GM21526 (cell line): ENCODE data around the gene UPK2.
A peak's percentile ranks its signal among the peaks of the same experiment; 100 is the strongest.
"Not testable (repeated sequence)": the region's sequence is repeated elsewhere in the genome, so short reads cannot be mapped to it uniquely, and the experiment has no call there.

ENCODE experiments used
- ATAC-seq: cut with Tn5 transposase; IDR thresholded peaks from one replicate; pipeline ENCODE4 v1.9.1; 2021; ENCODE audit warnings: moderate library complexity; ENCODE audit not compliant: unreplicated experiment, low FRiP score

UPK2 gene

DNA sequence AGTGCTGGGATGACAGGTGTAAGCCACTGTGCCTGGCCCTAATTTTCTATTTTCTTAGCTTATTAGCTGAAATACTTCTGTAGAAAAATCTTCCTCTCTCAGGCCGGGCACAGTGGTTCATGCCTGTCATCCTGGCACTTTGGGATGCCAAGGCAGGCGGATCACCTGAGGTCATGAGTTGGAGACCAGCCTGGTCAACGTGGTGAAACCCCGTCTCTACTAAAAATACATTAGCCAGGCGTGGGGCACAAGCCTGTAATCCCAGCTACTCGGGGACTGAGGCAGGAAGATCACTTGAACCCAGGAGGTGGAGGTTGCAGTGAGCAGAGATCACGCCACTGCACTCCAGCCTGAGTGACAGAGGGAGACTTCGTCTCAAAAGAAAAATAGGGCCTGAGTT, 28.2 kb downstream of the UPK2 start:
- not testable (repeated sequence) for ATAC-seq

DNA sequence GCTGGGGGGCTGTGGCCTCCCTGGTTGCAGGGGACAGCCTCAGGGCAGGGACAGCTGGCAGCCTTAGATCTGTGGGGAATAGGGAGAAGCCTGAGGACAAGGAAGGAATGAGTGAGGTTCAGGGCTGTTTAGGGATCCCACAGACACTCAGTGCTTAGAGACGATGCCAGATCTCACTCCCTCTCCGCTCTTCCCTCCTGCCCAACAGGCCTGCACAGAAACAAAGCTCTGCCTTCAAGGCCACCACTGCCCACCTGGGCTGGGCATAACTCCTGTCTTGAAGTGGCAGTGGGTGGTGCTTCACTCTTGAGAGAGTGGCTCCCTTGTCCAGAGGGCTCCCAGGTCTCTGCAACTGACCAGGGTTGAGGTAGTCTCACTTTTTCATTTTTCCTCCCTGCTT, 28.7 kb downstream of the UPK2 start:
- ATAC-seq, result no peak

DNA sequence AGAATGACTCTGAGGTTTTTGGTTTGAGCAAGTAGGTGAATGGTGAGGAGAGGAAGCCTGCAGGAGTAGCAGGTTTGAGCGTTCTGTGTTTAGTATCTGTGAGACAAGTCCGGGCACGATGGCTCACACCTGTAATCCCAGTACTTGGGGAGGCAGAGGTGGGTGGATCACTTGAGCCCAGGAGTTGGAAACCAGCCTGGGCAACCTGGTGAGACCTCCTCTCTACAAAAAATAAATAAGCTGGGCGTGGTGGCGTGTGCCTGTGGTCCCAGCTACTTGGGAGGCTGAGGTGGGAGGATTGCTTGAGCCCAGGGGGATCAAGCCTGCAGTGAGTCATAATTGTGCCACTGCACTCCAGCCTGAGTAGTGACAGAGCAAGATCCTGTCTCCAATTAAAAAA, 32.2 kb downstream of the UPK2 start:
- ATAC-seq, result no peak

DNA sequence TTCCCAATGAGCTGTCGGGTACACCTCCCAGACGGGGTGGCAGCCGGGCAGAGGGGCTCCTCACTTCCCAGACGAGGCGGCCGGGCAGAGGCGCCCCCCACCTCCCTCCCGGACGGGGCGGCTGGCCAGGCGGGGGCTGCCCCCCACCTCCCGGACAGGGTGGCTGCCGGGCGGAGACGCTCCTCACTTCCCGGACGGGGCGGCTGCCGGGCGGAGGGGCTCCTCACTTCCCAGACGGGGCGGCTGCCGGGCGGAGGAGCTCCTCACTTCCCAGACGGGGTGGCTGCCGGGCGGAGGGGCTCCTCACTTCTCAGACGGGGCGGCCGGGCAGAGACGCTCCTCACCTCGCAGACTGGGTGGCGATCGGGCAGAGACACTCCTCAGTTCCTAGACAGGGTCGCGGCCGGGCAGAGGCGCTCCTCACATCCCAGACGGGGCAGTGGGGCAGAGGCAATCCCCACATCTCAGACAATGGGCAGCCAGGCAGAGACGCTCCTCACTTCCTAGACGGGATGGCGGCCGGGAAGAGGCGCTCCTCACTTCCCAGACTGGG, 35.5 kb downstream of the UPK2 start:
- ATAC-seq, result not testable (repeated sequence)

DNA sequence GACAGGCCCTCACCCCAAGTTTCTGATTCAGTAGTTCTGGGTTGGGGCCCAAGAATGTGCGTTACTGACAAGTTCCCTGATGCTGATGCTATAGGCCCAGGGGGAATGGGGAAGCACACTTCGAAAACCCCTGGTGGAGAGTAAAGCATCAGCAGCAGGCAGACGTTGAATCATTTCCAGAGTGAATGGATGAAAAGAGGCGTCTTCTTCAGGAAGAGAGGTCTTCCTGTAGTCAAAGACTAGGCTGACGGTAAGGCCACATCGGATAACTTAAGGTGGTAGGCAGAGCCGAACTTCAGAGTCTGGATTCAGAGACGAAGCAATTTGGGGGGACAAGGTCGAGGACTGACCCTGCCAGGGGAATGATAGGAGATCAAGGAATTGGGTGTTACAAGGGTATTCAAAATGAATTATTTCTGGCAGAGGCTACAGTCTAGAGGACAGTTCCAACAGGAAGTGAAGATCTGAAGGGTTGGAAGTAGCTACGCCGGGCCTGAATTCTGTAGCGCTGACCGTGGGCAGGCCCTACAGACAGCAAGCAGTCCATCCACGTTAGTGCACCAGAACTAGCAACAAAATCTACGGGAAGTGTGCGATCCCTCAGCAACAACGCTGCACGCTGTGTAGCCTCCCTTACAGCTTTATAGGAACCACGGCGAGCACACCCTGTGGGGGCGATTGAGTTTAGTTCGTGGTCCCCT, 41.0 kb downstream of the UPK2 start:
- peak; percentile 21 for ATAC-seq

DNA sequence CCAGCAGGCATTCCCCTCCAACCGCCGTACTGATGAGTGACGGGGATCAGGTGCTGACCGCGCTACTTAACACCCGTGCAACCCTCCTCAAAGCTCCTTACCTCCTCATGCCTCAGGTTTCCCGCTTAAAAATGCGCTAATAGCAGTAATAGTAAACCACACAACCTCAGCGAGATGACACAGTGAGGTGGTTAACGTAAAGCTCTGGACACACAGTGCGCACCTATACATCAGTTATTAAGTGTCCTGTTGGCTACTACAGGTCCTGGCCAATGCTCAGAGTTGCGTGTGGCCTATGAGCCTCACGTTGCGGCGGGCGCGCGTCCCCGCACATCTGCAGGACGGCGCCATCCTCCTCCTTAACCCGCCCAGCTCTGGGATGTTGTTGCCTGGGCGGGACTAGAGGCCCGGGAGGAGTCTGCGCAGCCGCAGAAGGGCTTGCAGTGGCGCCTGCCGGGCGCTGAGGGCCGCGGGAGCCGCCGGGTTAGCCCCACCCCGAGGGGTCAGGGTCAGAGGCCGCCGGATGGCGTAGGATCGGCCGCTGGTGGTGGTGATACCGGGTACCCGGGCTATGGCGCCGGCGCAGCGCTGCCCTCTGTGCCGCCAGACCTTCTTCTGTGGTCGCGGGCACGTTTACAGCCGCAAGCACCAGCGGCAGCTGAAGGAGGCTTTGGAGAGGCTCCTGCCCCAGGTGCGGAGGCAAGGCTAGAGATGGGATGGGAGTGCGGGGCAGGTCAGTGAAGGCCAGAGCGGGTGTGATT, 41.7 kb downstream of the UPK2 start, which contains the start of gene CENATAC:
Gene CENATAC (plus strand): TSS at position 512 of the 761 bp plus-strand sequence. CDS start 60 bp downstream, at position 572.
- peak; percentile 81 for ATAC-seq

DNA sequence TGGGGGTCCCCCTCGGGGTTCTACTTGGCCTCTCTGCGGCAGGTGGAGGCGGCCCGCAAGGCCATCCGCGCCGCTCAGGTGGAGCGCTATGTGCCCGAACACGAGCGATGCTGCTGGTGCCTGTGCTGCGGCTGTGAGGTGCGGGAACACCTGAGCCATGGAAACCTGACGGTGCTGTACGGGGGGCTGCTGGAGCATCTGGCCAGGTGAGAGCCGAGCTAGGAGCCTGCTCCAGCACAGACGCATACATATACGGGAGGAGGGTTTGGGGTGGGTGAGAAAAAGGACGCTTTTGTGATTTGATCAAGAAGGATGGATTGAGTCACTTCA, 42.3 kb downstream of the UPK2 start:
- no peak for ATAC-seq

DNA sequence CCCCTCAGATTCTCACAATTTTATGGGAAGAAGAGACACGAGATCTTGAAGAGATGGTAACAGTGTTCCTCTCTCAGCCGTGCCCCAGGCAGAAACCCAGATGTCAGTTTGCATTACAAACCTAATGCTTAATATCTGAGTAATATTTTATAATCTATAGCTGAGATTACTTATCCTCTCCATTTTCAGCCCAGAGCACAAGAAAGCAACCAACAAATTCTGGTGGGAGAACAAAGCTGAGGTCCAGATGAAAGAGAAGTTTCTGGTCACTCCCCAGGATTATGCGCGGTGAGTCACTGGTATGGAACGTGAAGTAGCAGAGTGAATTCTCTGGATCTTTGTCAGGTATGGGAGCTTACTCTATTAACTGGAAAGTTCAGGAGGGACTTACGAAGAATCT, 42.7 kb downstream of the UPK2 start:
- no peak for ATAC-seq

DNA sequence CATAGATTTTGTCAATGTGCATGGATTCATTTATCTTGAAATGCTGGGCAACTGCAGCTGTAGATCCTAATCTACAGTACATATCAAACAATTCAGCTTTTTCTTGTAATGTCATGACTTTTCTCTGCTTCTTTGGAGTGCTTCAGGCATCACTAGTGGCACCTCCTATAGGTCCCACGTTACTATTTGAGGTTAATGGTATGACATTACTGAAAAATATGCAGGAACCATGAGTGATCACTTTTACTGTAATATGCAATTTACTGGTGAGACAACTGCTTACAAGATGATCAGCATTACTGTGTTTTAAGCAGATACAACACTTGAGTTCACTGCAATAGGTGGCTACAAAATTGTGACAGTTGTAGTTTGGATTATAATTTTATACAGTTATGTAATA, 44.8 kb downstream of the UPK2 start:
- no peak for ATAC-seq

DNA sequence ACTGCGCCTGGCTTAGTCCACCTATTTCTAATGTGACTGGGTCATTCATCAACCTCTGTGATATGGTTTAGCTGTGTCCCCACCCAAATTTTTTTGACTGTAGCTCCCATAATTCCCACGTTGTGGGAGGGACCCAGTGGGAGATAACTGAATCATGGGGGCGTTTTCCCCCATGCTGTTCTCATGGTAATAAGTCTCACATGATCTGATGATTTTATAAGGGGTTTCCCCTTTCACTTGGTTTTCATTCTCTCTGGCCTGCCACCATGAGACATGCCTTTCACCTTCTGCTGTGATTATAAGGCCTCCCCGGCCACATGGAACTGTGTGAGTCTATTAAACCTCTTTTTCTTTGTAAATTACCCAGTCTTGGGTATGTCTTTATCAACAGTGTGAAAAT, 50.6 kb downstream of the UPK2 start:
- ATAC-seq, result no peak
